ENCODE measurements around the gene CFAP46.

CFAP46 gene

GRCh38 chr10:132877473-132877872, 64.9 kb downstream of the CFAP46 start:
- no peak overlapping the region for H3K27ac ChIP-seq
- TF ChIP-seq, protein P1, sequence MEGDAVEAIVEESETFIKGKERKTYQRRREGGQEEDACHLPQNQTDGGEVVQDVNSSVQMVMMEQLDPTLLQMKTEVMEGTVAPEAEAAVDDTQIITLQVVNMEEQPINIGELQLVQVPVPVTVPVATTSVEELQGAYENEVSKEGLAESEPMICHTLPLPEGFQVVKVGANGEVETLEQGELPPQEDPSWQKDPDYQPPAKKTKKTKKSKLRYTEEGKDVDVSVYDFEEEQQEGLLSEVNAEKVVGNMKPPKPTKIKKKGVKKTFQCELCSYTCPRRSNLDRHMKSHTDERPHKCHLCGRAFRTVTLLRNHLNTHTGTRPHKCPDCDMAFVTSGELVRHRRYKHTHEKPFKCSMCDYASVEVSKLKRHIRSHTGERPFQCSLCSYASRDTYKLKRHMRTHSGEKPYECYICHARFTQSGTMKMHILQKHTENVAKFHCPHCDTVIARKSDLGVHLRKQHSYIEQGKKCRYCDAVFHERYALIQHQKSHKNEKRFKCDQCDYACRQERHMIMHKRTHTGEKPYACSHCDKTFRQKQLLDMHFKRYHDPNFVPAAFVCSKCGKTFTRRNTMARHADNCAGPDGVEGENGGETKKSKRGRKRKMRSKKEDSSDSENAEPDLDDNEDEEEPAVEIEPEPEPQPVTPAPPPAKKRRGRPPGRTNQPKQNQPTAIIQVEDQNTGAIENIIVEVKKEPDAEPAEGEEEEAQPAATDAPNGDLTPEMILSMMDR (conservative IDR thresholded peaks at IDR 0.05) = no peak

GRCh38 chr10:132876993-132877431, 65.4 kb downstream of the CFAP46 start:
- no peak overlapping the region for H3K27ac ChIP-seq
- TF ChIP-seq, protein P1 (conservative IDR thresholded peaks at IDR 0.05) = no peak

DNA sequence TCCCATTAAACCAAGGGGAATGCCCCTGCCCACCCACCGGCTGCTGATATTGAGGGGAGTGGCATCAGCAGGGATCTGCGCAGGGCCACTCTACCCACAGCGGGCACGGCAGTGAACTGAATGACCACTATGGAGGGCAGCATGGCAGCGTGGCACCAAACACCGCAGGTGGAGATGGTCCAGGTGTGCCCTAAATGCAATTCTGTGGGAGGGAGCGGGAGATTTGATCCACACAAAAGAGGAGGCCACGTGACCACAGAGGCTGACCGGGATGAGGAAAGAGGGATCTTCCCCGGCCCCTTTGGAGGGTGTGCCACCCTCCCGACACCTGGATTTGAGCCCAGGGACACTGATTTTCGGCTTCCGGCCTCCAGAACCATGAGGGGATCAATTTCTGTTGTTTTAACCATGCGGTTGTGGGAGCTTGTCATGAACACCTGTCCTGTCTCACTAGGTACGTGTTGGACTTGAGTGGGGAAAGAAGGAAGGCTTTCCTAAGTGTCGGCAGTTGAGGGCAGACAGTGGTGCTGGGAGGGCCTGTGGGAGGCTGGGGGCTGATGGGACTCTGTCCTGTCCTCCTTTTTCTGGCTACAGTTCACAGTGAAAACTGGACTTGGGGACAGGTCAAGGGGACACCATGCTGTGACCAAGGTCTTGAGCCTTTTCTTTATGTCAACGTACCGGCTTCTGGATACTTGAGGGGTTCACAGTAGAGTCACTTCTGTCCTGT, 66.1 kb downstream of the CFAP46 start:
- no peak overlapping the region for H3K27ac ChIP-seq
- TF ChIP-seq, protein P1 (conservative IDR thresholded peaks at IDR 0.05) = no peak

DNA sequence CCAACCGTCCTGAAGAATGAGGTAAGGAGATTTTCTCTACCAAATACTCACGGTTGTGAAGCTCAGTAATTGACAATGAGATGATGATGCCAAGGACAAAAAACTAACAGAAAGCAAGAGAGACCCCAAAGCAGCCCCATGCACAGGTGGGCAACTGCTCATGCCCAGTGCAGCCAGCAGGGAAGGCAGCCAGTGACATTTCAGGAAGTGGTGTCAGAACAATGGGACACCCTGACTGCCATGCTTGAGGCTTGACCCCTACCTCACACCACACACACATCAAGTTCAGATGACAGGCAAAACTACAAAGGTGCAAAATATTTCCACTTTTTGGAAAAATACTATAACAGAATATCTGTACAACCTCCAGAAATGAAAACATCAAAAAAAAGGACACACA, 66.9 kb downstream of the CFAP46 start:
- TF ChIP-seq, protein P1 (conservative IDR thresholded peaks at IDR 0.05) = no peak
- H3K27ac ChIP-seq = no peak overlapping the region

DNA sequence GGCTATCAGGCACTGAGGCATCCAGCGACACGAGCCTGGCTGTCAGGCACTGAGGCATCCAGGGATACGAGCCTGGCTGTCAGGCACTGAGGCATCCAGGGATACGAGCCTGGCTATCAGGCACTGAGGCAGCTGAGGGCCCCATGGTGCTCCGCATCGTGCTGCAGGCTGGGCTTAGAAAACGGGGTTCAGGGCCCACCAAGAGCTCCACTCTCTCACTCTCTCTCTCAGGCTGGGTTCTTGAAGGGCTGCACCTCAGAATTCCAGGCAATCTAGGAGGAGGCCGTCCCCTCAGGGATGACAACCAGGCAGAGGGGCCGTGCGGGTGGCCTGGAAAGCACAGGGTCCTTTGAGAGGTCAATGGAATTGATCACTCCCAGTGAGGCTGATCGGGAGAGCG, 69.0 kb downstream of the CFAP46 start:
- no peak overlapping the region for H3K27ac ChIP-seq
- TF ChIP-seq, protein P1 (conservative IDR thresholded peaks at IDR 0.05) = no peak

DNA sequence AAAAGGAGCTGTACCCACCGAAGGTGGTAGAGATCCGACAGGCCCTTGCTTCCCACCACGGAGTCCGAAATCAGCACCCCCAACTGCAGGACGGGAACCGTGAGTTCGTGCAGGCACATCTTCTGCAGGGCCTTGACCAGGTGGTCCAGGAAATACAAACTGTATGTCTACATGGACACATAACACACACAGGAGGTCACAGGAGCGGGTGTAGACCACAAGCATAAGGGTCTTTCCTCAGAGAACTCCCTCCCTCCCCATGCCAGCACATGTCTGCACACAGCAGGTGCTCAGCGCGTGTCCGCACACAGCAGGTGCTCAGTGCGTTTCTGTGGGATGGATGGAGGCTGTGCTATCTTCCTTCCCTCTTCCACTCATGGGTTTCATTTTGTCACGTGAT, 69.7 kb downstream of the CFAP46 start:
- no peak overlapping the region for H3K27ac ChIP-seq
- TF ChIP-seq, protein P1 (conservative IDR thresholded peaks at IDR 0.05) = no peak

DNA sequence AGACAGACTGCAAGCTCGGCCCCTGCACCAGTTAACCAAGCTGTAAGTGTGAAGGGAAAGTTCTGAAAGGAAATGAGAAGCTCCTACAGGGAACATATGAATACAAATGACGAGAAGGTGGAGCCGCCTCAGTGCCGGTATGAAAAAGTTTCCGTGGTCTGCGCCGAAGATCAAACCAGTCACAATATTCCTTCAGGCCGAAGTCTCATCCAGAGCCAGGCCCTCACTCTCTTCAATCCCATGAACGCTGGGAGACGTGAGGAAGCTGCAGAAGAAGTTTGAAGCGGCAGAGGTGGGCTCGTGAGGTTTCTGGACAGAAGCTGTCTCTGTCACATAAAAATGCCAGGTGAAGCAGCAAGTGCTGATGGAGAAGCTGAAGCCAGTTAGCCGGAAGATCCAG, 71.9 kb downstream of the CFAP46 start:
- H3K27ac ChIP-seq = no peak overlapping the region
- TF ChIP-seq, protein P1 (conservative IDR thresholded peaks at IDR 0.05) = no peak
